Stimulated activated CD4-positive, alpha-beta T cell treated with anti-CD3 and anti-CD28 coated beads, Interleukin-4, amount 100 ng/mL, for 24 hours (primary cell): ENCODE data around the gene GLIPR1L2.

ENCODE experiments used
- DNase-seq: peaks from one replicate; pipeline ENCODE4 v3.0.0-alpha.2; 2020

Gene GLIPR1L2

DNA sequence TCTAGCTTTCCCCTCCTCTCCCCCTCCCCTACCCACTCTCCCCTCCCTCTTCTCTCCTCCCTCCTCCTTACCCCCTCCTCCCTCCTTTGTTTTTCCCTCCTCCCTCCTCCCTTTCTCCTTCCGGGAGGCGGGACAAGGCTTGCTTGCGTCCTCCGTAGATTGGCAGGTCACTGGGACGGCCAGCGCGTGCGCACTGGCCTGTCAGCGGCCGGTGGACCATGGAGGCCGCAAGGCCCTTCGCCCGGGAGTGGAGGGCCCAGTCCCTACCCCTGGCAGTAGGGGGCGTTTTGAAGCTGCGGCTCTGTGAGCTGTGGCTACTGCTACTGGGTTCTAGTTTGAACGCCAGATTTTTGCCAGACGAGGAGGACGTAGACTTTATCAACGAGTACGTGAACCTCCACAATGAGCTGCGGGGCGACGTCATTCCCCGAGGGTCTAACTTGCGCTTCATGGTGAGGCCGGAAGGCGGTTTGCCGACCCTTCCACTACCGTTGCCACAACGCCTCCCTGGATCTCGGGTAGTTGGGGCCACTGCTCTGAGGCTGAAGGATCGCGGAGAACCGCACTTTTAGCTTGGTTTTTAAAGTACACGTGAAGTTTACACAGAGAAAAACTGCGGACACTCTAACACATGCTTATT is at the start of gene GLIPR1L2:
Gene GLIPR1L2 (plus strand): TSS at position 191 of the 640 bp plus-strand sequence. CDS start 28 bp downstream, at position 219.
- DNase-seq, result peak; percentile 92

DNA sequence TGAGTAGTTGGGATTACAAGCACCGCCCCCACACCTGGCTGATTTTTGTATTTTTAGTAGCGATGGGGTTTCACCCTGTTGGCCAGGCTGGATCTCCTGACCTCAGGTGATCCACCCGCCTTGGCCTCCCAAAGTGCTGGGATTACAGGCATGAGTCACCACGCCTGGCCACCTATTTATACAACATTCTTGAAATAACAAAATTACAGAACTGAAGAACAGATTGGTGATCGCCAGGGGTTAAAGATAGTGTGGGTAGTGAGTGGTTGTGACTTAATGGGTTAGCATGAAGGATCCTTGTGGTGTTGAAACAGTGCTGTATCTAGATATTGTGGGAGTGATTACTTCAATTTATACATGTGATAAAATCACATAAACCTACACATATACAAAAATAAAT is 49.0 kb upstream of the GLIPR1L2 start:
- no peak for DNase-seq

- DNase-seq, result no peak
Observed at GRCh38 chr12:75345531-75345930, 45.4 kb upstream of the GLIPR1L2 start.

DNA sequence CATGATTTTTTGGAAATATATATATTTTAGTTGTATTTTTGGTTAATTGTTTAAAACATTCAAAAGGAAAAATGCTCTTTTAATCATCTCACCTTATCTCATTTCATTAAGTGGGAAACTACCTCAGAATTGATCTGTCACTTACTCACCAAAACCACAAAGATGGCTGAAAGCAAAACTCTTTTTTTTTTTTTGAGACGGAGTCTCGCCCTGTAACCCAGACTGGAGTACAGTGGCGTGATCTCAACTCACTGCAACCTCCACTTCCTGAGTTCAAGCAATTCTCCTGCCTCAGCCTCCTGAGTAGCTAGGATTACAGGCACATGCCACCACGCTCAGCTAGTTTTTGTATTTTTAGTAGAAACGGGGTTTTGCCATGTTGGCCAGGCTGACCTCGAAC is 44.7 kb upstream of the GLIPR1L2 start:
- peak; percentile 27 for DNase-seq

DNA sequence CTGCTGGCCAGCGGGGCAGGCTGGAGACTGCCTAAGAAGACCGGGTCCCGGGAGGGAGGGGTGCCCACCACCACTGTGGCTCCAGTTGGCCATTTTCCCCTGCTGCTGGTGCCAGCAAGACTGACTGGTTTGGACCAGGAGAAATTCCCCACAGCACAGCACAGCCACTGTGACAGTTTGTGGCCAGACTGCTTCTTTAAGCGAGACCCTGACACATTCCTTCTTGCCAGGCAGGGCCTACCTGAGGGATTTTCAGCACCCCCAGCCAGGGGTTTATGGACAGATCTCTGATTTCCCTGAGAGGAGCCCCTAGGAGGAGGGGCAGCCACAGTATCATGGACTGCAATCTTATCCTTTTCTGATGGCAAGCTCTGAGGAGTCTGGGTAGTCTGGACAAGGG is 40.9 kb upstream of the GLIPR1L2 start:
- DNase-seq, result no peak

- no peak for DNase-seq
Observed at GRCh38 chr12:75350413-75350812, 40.5 kb upstream of the GLIPR1L2 start.

DNA sequence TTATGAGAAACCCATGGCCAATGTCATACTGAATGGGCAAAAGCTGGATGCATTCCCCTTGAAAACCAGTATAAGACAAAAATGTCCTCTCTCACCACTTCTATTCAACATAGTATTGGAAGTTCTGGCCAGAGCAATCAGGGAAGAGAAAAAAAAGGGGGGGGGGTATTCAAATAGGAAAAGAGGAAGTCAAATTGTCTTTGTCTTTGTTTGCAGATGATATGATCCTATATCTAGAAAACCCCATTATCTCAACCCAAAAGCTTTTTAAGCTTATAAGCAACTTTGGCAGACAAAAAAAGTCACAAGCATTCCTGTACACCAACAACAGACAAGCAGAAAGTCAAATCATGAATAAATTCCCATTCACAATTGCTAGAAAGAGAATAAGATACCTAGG is 36.9 kb upstream of the GLIPR1L2 start:
- DNase-seq, result no peak

DNA sequence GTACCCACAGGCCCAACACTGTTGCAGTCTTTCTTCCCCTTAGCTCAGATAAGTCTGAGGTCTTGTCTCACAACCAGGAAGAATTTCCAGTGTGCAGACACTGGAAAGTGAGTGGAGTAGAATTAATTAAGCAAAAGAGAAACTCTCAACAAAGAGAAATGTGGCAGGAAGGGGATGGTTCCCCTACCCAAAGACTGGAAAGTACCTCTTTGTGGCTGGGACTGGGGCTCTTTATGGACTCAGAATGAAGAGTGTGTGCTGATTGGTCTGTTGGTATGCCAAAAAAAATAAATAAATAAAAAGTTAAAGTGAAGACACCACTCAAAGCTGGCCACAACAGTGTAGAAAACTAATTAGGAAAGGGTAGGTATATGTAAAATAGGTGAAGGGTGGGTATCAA is 30.0 kb upstream of the GLIPR1L2 start:
- DNase-seq, result no peak

DNA sequence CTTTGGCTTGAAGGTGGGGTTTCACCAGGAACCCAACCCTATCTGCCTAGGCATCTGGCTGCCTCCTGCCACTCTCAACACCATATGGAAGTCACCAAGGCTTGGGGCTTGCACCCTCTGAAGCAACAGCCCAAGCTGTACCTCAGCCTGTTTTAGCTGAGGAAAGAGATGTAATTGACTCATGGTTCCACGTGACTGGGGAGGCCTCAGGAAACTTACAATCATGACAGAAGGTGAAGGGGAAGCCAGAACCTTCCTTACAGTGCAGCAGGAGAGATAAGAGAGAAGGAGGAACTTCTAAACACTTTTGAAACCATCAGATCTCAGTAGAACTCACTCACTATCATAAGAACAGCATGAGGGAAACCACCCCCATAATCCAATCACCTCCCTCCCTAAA is 29.5 kb upstream of the GLIPR1L2 start:
- DNase-seq, result no peak

GRCh38 chr12:75364919-75365318 is 26.0 kb upstream of the GLIPR1L2 start:
- DNase-seq, result no peak

DNA sequence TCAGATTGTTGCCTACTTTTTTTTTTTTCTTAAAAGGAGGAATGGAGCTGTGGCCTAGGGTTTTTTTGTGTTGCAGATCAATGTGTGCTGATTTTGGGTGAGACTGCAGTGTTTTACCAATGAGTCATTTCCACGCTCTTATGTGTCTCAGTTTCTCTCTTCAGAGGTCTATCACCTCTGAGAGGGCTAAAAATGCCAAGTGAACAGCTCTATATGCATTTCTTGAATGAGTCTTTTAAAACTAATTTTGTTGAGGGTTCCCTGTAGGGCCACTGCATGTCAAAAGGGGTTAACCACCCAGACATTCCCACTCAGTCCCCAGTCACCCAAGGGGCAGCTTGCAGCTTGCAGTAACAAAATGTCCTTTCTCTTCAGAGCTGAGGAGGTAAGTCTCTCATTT is 24.3 kb upstream of the GLIPR1L2 start:
- DNase-seq, result no peak

GRCh38 chr12:75374971-75375370 is 15.9 kb upstream of the GLIPR1L2 start:
- DNase-seq, result no peak

- DNase-seq, result no peak
Observed at GRCh38 chr12:75378354-75378753, 12.5 kb upstream of the GLIPR1L2 start.

DNA sequence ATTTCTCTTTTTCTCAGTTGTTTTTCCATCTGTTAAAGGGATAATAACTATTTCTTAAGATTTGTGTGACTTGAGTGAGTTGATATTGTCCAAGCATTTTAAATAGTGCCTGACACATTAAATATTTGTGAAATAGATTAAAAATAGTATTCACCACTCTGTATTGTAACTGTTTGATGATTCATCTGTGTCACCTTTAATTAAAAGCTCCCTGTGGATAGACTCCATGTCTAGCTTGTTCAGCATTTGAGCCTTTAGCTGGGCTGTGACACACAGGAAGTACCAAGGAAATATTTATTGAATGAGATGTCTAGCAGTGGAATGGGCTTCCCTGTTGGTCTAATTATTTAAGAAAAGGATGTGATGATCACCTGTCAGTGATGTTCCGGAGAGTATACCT is 1.8 kb upstream of the GLIPR1L2 start:
- no peak for DNase-seq

- no peak for DNase-seq
Observed at GRCh38 chr12:75389706-75390105, 1.2 kb upstream of the GLIPR1L2 start.

DNA sequence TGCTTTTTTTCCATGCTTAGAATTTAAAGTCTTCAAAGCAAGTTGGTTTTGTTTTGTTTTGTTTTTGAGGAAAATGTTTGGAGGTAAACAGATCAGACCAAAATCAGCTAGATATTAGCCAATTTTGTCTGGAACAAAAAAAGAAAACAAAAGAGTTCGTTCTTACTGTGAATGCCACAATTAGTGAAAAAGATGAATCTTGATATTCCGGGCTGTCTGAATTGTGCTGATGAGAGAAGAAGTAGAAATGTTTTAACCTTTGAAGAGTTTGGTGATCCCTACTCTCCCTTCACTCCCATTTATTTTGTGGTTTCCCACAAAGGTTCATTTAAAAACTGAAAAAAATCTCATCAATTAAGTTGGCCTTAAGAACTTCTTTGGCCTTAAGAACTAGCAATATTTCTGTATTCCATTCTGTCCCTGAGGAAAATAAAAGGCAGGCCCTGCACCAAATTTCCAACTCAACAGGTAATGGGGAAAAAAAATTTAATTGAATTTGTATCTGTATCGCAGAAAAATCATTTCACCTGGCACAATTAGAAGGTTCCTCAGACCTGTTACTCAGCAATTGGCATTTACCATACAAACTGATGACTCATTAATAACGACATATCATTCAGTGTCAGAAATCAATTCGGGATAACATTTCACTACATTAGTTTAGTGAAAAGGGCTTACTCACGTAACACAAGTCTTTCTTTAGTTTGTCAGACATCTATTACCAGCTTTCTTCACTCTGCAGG is 562 bp upstream of the GLIPR1L2 start:
- no peak for DNase-seq

DNA sequence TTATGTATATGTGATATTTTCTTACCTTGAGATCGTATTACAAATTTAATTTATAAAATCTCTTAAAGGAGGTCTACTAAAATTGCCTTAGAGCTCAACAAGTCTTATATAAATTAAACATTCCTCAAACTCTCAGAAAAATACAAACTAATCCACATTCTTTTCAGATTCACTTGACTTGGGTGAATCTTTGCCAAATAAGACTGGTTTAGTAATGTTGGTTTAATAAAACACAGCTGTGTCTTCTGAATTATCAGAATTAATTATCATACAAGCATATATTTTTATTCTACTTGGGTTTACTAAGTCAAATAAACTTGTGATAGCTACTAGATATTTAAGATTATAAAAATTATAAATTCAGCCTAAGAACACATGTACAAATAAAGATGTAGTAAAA is 13.3 kb downstream of the GLIPR1L2 start:
- no peak for DNase-seq

GRCh38 chr12:75407683-75408082 is 16.8 kb downstream of the GLIPR1L2 start:
- DNase-seq, result no peak

DNA sequence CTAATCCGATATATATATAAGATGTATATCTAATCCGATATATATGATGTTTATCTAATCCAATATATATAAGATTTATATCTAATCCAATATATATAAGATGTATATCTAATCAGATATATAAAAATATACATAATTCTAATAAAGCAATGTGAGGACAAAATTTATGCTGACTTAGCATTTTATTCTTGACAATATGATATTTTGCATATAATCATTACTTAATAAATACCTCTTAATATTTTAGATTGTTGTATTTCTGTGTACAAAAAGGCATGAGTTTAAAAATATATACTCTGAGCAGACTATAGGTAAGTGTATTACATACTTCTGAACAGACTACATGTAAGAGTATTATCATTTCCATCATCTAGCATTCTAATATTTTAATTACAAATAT is 18.9 kb downstream of the GLIPR1L2 start:
- no peak for DNase-seq

- no peak for DNase-seq
Observed at GRCh38 chr12:75414671-75415070, 23.8 kb downstream of the GLIPR1L2 start.

DNA sequence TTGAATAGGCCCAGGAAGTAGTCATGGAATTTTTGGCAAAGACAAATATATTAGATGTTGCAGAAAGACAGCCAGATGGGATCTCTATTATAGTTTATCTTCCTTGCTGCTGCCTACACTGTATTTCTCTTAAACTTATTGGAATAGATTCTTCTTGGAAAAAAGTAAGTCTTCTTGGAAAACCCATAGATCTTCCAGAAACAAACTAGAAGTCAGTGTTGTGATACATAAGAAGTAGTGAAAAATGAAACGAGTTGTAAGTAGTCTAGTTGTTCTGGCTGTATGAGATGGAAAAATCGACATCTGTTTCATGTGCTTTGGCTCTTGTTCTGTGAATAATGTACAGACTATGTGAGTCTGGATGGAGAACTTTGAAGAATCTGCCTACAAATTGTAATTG is 29.0 kb downstream of the GLIPR1L2 start:
- DNase-seq, result no peak

GRCh38 chr12:75427491-75427890 is 36.6 kb downstream of the GLIPR1L2 start:
- DNase-seq, result no peak

DNA sequence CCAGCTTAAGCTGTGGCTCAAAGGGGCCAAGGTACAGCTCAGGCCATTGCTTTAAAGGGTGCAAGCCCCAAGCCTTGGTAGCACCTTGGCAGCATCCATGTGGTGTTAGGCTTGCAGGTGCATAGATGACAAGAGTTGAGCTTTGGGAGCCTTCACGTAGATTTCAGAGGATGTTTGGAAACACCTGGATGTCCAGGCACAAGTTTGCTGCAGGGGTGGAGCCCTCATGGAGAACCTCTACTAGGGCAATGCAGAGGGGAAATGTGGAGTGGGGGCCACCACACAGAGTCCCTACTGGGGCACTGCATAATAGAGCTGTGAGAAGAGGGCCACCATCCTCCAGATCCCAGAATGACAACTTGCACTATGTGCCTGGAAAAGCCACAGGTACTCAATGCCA is 37.9 kb downstream of the GLIPR1L2 start:
- no peak for DNase-seq

DNA sequence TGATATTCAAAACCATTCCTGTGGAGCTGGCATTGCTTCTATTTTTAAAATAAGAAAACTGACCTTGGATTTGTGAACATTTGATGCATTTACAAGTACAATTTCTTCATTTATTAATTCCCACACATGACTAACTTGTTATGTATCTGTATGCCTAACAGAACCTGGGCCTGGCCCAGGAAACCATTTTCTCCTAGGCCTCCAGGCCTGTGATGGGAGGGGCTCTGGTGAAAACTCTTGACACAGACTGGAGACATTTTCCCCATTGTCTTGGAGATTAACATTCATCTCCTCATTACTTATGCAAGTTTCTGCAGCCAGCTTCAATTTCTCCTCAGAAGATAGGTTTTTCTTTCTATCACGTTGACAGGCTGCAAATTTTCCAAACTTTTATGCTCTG is 42.0 kb downstream of the GLIPR1L2 start:
- DNase-seq, result no peak

GRCh38 chr12:75437564-75437963 is 46.7 kb downstream of the GLIPR1L2 start:
- no peak for DNase-seq
